Fibroblast of skin of left biceps (primary cell): ENCODE results near the gene HOXB9.

Source experiments
- DNase-seq, 2 experiments: peaks; one replicate each; pipeline ENCODE4 v3.0.0-alpha.2; 2013; ENCODE audit warnings: low read depth in 2 of 2

HOXB9 gene

DNA sequence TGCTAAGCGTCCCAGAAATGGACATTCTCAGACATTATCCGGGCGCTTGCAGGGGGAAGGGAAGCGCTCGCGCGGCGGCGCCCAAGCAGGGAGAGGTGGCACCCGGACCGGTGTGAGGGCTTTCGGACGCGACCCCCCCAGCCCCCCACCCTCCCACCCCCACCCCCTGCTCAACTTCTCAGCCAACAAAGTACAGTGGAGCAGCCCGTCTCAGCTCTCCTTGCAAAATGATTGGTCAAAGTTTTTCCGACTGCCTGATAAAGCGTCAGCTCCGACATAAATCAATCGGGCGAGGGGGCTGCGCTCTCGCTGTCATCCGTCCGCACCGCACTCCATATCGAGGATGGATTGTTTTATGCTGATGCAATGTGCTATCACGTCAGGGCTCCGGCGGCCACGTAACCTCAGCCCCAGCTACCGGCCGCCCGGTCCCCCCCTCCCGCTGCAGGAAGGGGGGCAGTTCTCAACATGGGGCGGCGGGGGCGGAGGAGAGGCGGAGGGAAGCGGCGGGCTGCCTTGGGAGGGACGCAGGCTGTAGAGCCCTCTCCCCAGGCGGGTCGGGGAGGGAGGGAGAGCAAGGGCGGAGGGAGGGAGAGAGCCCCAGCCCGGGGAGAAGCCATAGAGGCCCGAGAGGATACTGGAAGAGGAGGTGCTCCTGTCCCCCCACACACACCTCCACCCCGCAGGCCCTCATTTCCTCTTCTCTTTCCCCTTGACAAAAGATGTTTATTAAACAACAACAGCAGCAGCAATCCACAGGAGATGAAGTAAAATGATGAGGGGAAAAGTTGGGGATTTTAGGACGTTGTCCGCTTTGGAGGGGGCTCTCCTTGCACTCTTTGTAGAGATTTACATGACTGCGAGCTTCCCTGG is at the start of gene HOXB9:
Gene HOXB9, minus strand, starts transcription at position 114 of the 873 bp plus-strand sequence. Its CDS starts 89 bp downstream, at position 25.
- no peak for DNase-seq

DNA sequence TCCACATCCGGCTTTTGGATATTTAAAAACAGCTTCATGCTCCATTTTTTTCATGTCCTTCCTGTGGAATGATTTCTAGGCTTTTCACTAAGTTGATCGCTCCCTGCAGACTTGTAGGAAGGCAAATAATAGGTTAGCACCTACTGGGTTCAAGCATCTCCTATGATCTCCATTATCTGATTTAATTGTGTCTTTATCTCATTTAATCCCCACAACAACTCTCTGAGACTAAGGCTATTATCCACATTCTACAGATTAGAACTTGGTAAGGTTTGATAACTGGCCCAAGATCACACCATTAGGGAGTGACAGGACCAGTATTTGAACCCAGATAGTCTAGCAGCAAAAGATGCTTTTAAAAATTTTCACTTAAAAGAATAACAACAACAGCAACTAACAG is 46.2 kb upstream of the HOXB9 start:
- no peak for DNase-seq

DNA sequence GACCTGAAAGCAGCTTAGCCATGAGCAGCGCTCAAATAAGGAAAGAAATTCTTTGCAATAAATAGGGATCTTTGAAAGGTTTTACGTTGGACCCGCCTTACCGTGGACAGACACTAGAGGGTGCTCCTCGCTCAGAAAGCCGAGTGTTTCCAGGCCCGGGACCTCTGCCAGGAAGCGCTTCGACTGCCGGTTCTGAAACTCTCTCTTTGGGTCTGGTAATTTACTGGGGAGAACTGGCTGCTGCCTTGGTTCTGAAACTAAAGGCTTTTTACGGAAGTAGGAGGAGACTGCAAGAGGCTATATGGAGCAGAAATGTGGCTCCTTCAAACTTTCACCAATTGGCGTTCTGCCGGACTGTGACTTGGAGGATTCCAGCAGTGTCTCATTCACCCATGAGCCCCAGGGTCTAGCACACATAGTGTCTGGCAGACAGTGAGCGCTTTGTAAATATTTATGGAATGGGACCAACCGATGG is 45.6 kb upstream of the HOXB9 start:
- DNase-seq: peak; percentile 26 to 32

DNA sequence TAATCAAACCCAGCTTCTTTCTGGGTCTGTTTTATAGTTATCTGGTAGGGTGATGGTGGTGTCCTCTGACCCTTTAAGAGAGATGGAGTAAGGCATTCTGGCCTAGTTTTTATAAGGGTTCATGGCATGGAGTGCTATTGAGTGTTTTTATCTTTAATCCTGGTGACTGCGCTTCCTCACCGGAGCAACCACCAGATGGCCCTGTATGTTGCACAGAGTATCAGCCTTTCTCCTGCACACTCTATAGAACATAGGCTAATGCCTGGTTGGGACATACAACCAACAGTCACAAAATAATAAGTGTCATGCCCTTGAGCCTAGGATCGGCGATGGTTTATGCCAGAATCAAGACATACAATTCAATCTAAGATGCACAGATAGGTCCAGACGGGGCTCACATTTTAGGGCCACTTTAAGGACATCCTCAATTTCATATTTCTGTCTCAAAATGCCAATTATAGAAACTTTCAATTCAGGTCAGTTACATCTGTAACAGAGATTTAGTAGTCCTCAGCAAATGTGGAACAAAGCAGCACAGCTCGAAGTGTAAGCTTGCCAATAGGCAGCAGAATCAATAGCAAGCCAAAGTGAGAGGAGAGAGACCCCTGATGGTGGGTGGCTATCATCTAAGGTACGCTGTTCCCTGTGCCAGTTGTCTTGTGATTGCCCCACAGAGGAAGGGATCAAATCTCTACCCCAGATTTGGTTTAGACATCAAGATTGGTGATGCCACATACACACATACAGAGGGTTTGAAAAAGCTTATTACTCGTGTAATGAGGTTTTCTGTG is 37.2 kb upstream of the HOXB9 start:
- no peak for DNase-seq

DNA sequence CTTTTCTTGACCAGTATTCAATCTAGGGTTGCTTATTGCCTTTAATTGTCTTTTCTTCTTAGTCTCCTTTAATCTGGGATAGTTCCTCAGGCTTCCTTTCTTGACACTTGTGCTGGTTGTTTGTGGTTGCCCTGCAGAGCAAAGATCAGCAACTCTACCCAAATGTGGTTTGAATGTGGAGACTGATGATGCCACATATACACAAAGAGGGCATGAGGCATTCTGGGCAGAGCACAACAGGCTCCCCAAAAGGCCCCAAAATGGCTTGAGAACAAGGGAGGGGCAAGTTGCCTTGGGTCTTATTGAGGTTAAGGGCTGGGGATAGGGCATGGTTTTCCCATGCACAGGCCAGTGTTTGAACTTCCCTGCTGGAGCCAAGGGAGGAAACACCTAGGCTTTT is 29.8 kb upstream of the HOXB9 start:
- DNase-seq: no peak

DNA sequence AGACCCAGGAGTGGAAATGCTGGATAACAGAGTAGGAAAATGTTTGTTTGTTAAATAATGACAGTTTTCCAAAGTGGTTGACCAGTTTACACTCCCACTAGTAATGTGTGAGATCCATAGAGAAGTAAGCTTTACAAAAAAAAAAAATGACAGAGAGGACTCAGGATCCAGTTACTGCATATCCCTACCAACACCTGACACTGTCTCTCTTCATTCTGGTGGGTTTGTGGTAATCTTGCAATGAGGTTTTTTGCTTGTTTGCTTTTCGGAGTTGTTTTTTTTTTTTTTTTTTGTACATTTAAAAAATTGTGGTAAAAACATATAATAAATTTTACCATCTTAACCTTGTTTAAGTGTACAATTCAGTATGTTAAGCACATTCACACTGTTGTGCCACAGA is 23.6 kb upstream of the HOXB9 start:
- no peak for DNase-seq

DNA sequence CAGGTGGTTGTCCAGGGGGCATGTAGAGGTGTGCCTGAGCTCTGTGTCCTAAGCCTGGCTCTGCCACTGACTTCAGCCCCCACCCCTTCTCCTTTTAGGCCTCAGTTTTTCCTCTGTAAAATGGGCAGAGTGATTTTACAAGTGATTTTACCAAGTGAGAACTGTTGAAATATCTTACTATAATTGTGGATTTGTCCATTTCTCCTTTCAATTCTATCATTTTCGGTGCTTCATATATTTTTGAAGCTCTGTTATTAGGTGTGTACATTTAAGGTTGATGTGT is 21.7 kb upstream of the HOXB9 start:
- no peak for DNase-seq

DNA sequence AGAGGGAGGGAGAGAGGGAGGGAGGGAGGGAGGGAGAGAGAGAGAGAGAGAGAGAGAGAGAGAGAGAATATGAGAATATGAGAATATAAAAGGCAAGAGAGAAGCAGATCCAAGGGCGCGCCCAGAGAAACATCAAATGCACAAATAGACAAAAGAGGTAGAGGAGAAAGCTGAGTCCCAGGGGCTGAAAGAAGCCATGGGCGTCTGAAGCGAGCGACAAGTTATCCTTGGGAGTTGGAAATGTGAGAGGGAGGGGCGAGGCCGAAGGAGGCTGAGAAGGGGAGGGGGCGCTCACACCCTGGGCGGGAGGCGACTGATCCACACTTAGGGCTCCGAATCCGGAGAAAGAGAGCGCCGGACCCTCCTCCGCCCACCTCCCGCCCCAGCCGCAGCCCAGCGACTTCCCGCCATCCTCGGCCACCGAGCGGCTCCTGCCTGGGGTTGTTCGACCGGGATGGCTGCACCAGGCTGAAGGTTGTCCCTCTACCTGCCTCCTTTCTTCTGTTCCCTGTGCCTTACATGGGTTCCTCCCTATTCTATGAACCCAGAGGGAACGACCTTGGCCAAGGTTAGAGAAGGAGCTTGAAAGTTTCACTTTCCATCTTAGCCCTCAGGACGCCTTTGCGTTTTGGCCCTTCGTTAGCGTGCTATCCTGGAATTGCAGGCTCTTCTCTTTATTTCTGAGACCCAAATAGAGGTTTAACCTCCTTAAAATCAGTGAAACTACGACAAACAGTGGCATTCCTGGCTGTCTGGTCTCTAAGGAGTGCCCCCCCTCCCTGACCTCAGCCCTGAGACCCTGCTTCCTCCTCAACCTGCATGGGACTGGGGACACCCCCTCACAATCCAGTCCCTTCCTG is 21.2 kb upstream of the HOXB9 start:
- DNase-seq: no peak

DNA sequence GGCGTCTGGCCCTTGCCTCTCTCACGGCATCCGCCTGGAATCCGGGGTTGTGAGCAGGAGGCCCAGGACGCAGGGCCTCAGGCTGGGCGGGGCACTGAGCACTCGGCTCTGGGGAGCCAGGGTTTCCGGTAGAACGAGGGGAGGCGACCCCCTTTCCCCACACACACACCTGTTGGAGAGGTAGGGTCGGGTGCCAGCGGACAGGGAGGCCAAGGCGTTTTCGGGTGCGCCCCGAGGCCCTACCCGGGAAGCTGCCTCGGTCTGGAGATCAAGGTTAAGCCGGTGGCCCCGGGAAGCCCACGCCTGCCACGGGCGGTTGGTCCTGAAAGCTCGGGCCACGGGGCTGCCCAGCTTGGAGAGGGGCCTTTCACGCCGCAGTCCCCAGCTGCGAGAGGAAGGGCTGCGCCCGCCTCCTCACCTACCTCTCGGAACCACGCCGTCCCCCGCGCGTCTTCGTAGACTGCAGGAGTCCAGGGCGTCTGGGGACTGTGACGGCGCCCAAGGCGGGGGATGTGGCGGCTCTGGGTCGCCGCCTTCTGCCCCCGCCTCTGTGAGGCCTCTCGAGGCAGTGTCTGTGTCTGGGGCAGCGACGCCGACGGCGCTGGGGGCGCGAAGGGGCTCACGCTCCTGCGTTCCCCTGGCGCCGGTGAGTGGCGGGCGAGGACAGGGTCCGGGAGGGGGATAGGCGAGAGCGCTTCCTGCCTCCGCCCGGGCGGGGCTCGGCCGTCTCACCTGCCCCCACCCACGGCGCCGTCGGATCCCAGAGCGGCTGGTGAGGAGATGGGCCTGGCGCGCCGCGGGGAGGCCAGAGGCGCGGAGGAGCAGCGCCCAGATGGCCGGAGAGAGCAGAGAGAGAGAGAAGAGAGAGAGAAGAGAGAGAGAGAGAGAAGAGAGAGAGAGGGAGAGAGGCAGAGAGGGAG is 20.3 kb upstream of the HOXB9 start:
- no peak for DNase-seq

DNA sequence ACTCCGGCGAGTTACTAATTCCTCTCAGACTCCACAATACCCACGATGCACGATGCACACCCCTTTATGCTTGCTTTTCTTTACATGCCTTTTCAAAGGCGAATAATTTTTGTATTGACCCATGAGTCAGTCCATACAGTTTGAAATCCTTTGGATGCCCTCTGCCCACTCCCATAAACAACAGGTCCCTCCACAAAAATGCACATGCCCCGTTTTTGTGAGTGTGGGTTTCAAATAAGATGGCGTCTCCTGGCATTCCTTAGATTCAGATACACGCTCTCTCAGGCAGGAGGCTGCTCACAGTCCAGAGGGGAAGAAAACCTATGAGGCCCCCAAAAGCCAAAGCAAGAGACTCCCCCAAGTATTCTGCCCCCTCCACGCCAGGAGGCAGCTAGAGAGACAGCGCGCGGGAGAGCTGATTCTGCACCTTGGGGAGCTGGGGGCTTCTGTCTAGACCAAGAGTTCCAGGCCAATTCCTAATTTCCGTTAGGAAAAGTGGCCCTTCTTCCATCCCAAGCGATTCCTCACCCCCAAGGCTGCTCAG is 19.6 kb upstream of the HOXB9 start:
- DNase-seq: no peak

DNA sequence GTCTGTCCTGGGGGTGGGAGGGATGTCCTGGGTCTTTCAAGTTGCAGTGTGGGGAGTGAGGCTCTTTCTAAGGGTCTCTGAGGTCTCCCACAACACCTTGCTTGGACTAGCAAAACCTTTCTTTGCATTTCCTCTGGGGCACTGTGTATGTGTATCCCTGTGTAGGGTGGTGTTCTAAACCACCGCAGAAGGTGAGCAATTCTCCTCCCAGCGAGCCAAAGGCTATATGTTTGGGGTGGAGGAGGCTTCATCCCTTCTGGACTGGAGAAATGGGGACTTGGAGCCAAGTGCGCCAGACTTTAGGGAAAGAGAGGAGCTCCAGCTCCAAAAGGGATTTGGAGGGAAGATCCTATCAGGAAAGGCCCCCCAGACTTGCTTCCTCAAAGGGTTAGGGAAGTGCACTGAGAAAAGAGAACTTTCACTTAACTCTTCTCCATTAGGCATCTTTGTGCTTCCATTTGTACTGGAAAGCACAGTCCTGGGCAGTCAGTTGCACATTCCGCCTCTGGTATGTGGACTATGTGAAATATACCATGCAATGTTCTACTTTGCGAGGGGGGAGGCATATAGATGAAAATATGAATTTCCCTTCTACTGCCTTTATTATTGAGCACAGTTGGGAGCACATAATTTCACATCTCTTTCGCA is 18.9 kb upstream of the HOXB9 start:
- no peak for DNase-seq

DNA sequence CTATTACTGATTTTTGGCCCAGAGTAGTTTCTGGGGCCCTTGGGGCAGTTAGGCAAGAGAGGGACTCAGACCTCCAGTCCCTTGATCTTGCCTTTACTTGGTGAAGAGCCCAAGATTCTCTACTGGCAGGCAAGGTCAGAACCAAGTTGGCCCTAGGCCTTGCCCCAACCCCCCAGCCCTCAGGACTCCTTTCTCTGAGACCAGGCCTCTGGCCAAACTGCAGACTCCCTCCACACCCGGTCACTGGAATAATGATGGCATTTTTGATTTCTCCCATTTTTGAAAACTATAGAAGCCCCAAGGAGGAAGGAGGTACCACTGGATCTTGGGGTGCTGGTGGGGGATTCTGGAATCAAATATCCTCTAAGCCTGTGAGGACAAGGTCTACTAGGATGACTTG is 18.0 kb upstream of the HOXB9 start:
- DNase-seq: no peak

DNA sequence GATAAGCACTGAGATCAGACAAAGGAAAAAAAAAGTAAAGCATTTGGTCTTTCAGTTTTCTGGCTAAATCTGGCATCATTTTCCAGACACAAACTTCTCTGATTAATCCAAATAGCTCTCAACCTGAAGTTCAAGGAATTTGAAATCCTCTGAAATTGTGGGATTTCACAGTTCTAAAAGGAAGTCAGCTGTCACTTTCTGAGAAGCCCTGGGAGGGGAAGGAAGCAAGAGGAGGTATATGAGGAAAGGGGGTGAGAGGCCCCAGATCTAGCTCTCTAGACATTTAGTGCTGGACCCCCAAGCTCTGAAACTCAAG is 17.5 kb upstream of the HOXB9 start:
- DNase-seq: no peak

DNA sequence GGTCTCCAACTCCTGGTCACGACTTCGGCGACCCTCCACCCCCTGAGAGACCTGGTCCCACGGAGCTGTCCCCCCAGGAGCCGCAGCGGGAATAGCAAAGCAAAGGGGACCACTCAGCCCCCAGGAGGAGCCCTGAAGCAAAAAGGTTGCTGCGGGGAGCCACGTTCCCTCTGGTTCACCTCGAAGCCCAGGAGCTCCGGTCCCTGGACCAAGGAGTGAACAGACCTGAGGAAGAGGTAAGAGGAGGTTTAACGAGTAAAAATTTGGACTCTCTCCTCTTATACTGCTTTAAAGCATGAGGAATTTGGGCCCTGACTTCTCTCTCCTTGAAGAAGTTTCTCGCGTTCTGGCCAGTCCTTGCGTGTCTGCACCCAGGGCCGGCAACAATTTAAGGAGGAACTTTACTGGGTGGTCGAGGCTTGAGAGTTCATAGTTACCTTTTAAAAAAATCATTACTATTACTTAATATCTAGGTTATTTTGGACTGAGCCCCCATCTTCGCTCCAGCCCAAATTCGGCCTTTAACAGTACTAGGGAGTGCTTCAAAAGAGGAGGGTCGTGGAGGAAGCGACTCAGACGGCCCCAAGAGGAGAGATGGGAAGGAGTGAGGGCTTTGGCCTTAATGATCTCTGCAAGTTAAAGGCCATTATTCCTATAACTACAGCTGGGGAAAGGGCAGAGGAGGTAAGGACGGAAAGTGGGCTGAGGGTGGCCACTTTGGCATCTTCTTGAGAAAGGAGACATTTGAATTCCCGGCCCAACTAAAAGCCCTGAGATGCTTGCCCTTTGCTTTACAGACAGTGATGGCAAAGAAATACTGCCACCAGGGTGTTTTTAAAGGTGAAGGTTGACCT is 16.9 kb upstream of the HOXB9 start:
- DNase-seq: no peak

DNA sequence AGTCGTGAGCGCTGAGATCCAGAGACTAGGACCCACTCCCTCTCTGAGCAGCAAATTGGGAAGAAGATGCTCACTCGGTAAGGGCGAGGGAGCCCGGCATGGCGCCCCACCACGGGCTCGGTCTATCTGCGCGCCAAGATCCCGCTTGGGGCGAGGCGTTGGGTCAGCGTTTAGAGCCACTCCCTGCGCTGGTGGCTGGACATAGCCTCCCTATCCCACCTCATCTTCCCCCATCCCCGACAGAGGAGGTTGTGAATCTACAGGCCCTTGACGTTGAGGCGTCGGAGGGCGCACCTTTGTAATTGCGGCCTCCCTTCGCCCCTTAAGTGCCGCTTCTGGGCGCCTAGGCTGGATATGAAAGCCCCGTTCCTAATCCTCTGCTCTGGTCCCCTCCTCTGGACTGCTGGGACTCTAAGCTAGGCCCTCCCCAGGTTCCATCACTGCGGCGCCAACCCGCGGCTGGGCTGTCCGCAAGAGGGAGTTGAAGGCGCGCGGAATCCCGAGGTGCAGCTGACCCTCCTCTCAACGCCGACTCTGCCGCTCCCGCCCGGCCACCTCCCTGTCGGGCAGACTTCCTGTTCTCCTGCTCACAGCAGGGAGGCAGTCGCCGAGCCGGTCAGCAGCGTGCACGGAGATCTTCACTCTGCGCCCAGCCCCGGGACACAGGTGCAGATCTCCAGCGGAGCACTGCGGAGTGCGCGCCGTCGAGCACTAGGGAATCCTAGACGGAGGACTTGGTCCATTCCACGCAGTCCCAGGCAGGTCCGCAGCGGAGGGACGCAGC is 16.1 kb upstream of the HOXB9 start:
- DNase-seq: no peak

DNA sequence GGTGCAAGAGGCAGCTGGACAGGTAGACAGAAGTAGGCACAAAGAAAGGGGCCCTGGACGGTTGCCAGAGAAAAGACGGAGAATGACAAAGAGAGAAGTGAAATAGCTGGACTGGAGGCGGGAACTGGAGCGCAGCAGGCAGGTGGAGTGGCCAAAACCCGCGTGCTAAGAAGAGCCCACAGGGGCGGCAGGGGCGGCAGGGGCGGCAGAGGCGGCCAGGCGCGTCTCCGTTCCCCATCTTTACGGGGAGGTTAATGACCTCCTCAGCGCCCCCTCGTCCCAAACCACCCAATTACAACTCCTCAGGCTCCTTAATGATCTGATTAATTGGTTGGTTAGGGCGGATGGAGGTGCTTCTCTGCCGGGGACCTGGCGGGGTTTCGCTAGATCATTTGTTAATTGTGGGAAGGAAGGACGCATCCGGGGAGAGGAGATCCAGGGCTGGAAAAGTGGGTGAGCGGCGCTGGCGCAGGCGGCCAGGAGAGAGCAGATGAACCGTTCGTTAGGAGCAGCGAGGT is 15.4 kb upstream of the HOXB9 start:
- no peak for DNase-seq

DNA sequence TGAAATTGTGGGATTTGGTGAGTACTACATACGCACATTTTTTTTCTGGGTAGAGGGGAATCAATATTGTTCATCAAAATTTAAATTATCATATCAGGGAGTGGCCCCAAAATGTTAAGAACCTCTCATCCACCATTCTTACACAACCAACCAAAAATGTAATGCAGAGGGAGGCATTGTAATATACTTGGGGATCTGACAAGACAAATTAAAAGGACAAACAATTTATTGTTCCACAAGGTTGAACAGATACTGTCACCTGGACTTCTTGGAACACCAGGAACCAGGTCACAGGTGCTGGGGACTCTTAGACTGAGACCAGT is 14.7 kb upstream of the HOXB9 start:
- no peak for DNase-seq

DNA sequence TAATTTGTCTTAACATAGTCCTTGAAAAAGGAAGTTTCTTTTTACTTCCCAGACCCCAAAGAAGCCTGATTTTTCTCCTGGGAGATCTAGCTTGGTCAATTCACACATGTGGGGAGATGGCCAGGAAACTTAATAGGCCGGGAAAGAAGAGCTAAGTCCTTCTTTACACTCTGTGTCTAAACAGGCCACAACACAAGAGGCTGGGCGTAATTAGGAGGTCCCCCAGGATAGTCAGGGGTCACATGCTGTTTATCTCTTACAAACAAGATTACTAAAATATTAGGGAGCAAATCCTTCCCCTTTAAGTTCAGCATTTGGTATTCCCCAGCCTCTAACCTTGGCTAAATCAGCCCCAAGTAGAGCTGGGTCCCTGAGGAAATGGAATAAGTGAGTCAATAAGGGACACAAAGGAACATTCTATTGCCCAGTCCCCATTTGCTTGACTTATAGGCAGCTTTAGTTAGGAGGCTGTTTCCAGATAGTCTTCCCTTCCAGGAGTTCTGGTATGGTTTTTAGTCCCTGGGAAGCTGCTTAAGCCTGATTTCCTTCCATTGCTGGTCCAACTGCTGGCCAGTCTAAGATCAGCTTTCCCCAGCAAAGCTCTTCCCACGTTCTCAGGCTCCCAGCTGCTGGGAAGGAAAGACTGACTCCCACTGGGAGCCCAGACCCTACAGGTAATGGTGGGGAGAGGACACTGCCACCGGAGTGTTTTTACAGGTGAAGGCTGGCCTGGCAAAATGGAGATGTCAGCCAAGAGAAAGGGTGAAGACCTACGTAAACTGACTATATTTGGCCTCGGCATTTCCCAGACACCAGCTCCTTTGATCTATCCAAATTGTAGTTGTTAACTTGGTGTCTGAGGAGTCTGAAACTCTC is 14.1 kb upstream of the HOXB9 start:
- no peak for DNase-seq
